ENCODE results near the gene WASHC4.

GRCh38 chr12:105138248-105138647 lies 30.7 kb downstream of the WASHC4 start:
- TF ChIP-seq ZBTB33 (IDR thresholded peaks at IDR 0.05; ENCODE audit: extremely low read depth, insufficient replicate concordance, low read length) (no peak), CEBPB (IDR thresholded peaks at IDR 0.05; ENCODE audit: low read depth) (no peak), POLR2AphosphoS5 (IDR thresholded peaks at IDR 0.05; ENCODE audit: low read depth, low read length) (no peak), POLR2A (IDR thresholded peaks at IDR 0.05; ENCODE audit: borderline replicate concordance, extremely low read depth, insufficient read depth, insufficient read length) (no peak), TCF7L2 (IDR thresholded peaks at IDR 0.05; ENCODE audit: borderline replicate concordance, extremely low read depth, insufficient read depth, insufficient read length) (no peak), EZH2 (IDR thresholded peaks at IDR 0.05) (no peak), CTCF (IDR thresholded peaks at IDR 0.05 in 2 of 3, conservative IDR thresholded peaks at IDR 0.05 in 1 of 3; ENCODE audit: borderline replicate concordance in 1 of 3, insufficient read depth in 1 of 3, low read depth in 2 of 3, low read length in 2 of 3) (no peak), SIN3A (IDR thresholded peaks at IDR 0.05; ENCODE audit: low read depth) (no peak), RAD21 (IDR thresholded peaks at IDR 0.05; ENCODE audit: low read depth) (no peak), JUND (IDR thresholded peaks at IDR 0.05) (no peak), FOSL1 (IDR thresholded peaks at IDR 0.05; ENCODE audit: low read depth) (no peak), SP1 (IDR thresholded peaks at IDR 0.05; ENCODE audit: low read depth) (no peak), EZH2phosphoT487 (IDR thresholded peaks at IDR 0.05; ENCODE audit: borderline replicate concordance) (no peak)

All from HCT116 (cell line).